Astrocyte (in vitro differentiated cells and primary cell): ENCODE measurements around the gene FUT1.

ENCODE experiments used
- CTCF ChIP-seq: IDR thresholded peaks from 2 replicates; pipeline ENCODE4 v1.5.1; 2011; ENCODE audit warnings: low read depth, mild to moderate bottlenecking, inconsistent platforms, low read length, moderate library complexity; ENCODE audit not compliant: insufficient read depth
- EZH2 ChIP-seq: IDR thresholded peaks from 2 replicates; pipeline ENCODE4 v1.6.1; 2012; ENCODE audit warnings: mild to moderate bottlenecking, low read length, inconsistent platforms; ENCODE audit not compliant: insufficient read depth

GRCh38 chr19:48714759-48715675 is 37.4 kb downstream of the FUT1 start:
- TF ChIP-seq CTCF: no peak
- no peak for TF ChIP-seq EZH2
